Measurements from ENCODE around the gene OAS2.

OAS2 gene

GRCh38 chr12:112964067-112964670, 14.2 kb upstream of the OAS2 start:
- no peak for TF ChIP-seq CTCF (IDR thresholded peaks at IDR 0.05; ENCODE audit: low read depth, low read length, missing control alignments)
- no peak overlapping the region for H3K4me3 ChIP-seq (replicated peaks; ENCODE audit: low read depth, low read length)
- DNase-seq (ENCODE audit: extremely low read depth, low read depth), result no peak

GRCh38 chr12:112964915-112965314, 13.4 kb upstream of the OAS2 start:
- no peak overlapping the region for H3K4me3 ChIP-seq (replicated peaks; ENCODE audit: low read depth, low read length)
- TF ChIP-seq CTCF (IDR thresholded peaks at IDR 0.05; ENCODE audit: low read depth, low read length, missing control alignments), result no peak
- no peak for DNase-seq (ENCODE audit: extremely low read depth, low read depth)

GRCh38 chr12:112965643-112966042, 12.7 kb upstream of the OAS2 start:
- no peak for DNase-seq (ENCODE audit: extremely low read depth, low read depth)
- no peak overlapping the region for H3K4me3 ChIP-seq (replicated peaks; ENCODE audit: low read depth, low read length)
- no peak for TF ChIP-seq CTCF (IDR thresholded peaks at IDR 0.05; ENCODE audit: low read depth, low read length, missing control alignments)

GRCh38 chr12:112967306-112967705, 11.0 kb upstream of the OAS2 start:
- no peak for DNase-seq (ENCODE audit: extremely low read depth, low read depth)
- no peak overlapping the region for H3K4me3 ChIP-seq (replicated peaks; ENCODE audit: low read depth, low read length)
- no peak for TF ChIP-seq CTCF (IDR thresholded peaks at IDR 0.05; ENCODE audit: low read depth, low read length, missing control alignments)

- TF ChIP-seq CTCF (IDR thresholded peaks at IDR 0.05; ENCODE audit: low read depth, low read length, missing control alignments), result no peak
- no peak for DNase-seq (ENCODE audit: extremely low read depth, low read depth)
- no peak overlapping the region for H3K4me3 ChIP-seq (replicated peaks; ENCODE audit: low read depth, low read length)
Observed at GRCh38 chr12:112967858-112968257, 10.5 kb upstream of the OAS2 start.

- no peak for TF ChIP-seq CTCF (IDR thresholded peaks at IDR 0.05; ENCODE audit: low read depth, low read length, missing control alignments)
- DNase-seq (ENCODE audit: extremely low read depth, low read depth), result no peak
- H3K4me3 ChIP-seq (replicated peaks; ENCODE audit: low read depth, low read length), result no peak overlapping the region
Observed at GRCh38 chr12:112969547-112970306, 8.6 kb upstream of the OAS2 start.

Data from HFF-Myc (cell line).